PC-3 (cell line): ENCODE data around the gene MIXL1. TPM values are rescaled to one million over a fixed set of nuclear protein-coding genes. Genes with fewer than 3 reads are reported as not detected.
A peak's percentile ranks its signal among the peaks of the same experiment; 100 is the strongest.

Experiments used
- ATAC-seq: fragments of 200-7000 bp; cut with Tn5 transposase; 2 replicates; pipeline ENCODE4 v1.9.1; 2020; ENCODE audit warnings: mild to moderate bottlenecking, moderate library complexity
- BruUV-seq: library from RNA; stranded (reverse); fragments of 400-500 nt; replicated peaks from 2 replicates; lab custom pipeline; 2021; lab: Mats Ljungman, UMichigan
- CTCF ChIA-PET: fragments of 300-600 bp; sonication (Branson Sonifier 250); formaldehyde crosslinking; loops from one replicate; lab custom pipeline; 2022; ENCODE audit warnings: antibody characterized with exemption; lab: Charles Lee
- POLR2A ChIA-PET: fragments of 300-600 bp; sonication (Branson Sonifier 250); formaldehyde crosslinking; loops from one replicate; lab custom pipeline; 2022; ENCODE audit warnings: antibody characterized with exemption; ENCODE audit not compliant: unreplicated experiment; lab: Charles Lee
- DNase-seq: peaks from one replicate; pipeline ENCODE4 v3.0.0-alpha.2; 2015
- H2AFZ ChIP-seq: fragments of 300-600 bp; sonication (generic); 2 replicates; pipeline ENCODE4 v1.6.0; 2016; ENCODE audit warnings: antibody characterized with exemption, low read length
- H3F3A ChIP-seq: fragments of 300-600 bp; sonication (generic); one replicate; pipeline ENCODE4 v1.6.0; 2017; ENCODE audit warnings: antibody characterized with exemption, low read length, control low read depth, mild to moderate bottlenecking; ENCODE audit not compliant: unreplicated experiment
- H3K27ac ChIP-seq: fragments of 300-600 bp; sonication (generic); 2 replicates; pipeline ENCODE4 v1.5.1; 2016; ENCODE audit warnings: mild to moderate bottlenecking, low read length
- H3K27me3 ChIP-seq: fragments of 300-600 bp; sonication (generic); 2 replicates; pipeline ENCODE4 v1.6.1; 2016; ENCODE audit warnings: low read length, mixed read lengths
- H3K36me3 ChIP-seq: fragments of 300-600 bp; sonication (generic); 2 replicates; pipeline ENCODE4 v1.6.1; 2016; ENCODE audit warnings: low read depth, mixed run types, low read length, mixed read lengths
- H3K4me1 ChIP-seq: fragments of 300-600 bp; sonication (generic); 2 replicates; pipeline ENCODE4 v1.5.1; 2016; ENCODE audit warnings: low read length; ENCODE audit not compliant: insufficient read depth
- H3K4me2 ChIP-seq: fragments of 300-600 bp; sonication (generic); 2 replicates; pipeline ENCODE4 v1.6.0; 2016; ENCODE audit warnings: low read length
- H3K4me3 ChIP-seq: fragments of 300-600 bp; sonication (generic); 2 replicates; pipeline ENCODE4 v1.5.1; 2016; ENCODE audit warnings: mild to moderate bottlenecking, low read length, mixed read lengths
- H3K79me2 ChIP-seq: fragments of 300-600 bp; sonication (generic); 2 replicates; pipeline ENCODE4 v1.6.1; 2017; ENCODE audit warnings: low read length, mixed read lengths
- H3K9ac ChIP-seq: fragments of 300-600 bp; sonication (generic); 2 replicates; pipeline ENCODE4 v1.6.0; 2016; ENCODE audit warnings: mild to moderate bottlenecking, low read length
- H3K9me2 ChIP-seq: fragments of 300-600 bp; sonication (generic); replicated peaks from 2 replicates; pipeline ENCODE4 v1.6.1; 2016; ENCODE audit warnings: mixed run types, low read length, mixed read lengths
- H3K9me3 ChIP-seq: fragments of 300-600 bp; sonication (generic); 2 replicates; pipeline ENCODE4 v1.6.1; 2016; ENCODE audit warnings: low read length, mixed read lengths
- H4K20me1 ChIP-seq: fragments of 300-600 bp; sonication (generic); 2 replicates; pipeline ENCODE4 v1.6.1; 2016; ENCODE audit warnings: low read length, mixed read lengths
- CTCF ChIP-seq: fragments of 300-600 bp; sonication (generic); conservative IDR thresholded peaks from 2 replicates; pipeline ENCODE4 v1.5.1; 2017; ENCODE audit warnings: antibody characterized with exemption, low read depth, mild to moderate bottlenecking, low read length
- EZH2 ChIP-seq: fragments of 300-600 bp; sonication (generic); IDR thresholded peaks from one replicate; pipeline ENCODE4 v1.6.1; 2017; ENCODE audit warnings: antibody characterized with exemption, mild to moderate bottlenecking, low read length; ENCODE audit not compliant: unreplicated experiment
- EZH2phosphoT487 ChIP-seq: fragments of 300-600 bp; sonication (generic); IDR thresholded peaks from 2 replicates; pipeline ENCODE4 v1.6.1; 2018; ENCODE audit warnings: mild to moderate bottlenecking, antibody characterized with exemption, low read length, borderline replicate concordance
- intact Hi-C: fragments of 100-400 bp; cut with micrococcal nuclease; formaldehyde crosslinking; loops from 2 replicates; pipeline ENCODE4 v1.9.0; 2023
- total RNA-seq: library from RNA; depleted of rRNA; stranded (reverse); fragments of >200 nt; gene quantifications from 2 replicates; pipeline ENCODE4 v1.2.3, GENCODE V29; 2014

MIXL1 gene
- total RNA-seq, 1 experiment from 2014 or later = not detected

- Histone ChIP-seq H3K9me2 (no peaks in the 10 kb centered on the region), H4K20me1 (no peaks in the 10 kb centered on the region), H3K79me2 (no peaks in the 10 kb centered on the region), H3K27me3 (no peaks in the 10 kb centered on the region), H3K9me3 (no peaks in the 10 kb centered on the region), H3K36me3 (no peaks in the 10 kb centered on the region), H3K27ac (no peak overlapping the region), H3K4me3 (no peak overlapping the region), H3K9ac (no peak overlapping the region), H2AFZ (no peak overlapping the region), H3K4me2 (no peak overlapping the region), H3F3A (no peaks in the 10 kb centered on the region), H3K4me1 (no peaks in the 10 kb centered on the region)
- no TSS peak for BruUV-seq
- peak; percentile 12; the same call in 1 of the 2 replicates for ATAC-seq
- POLR2A ChIA-PET = no interaction called here
- DNase-seq = peak; percentile 28
- CTCF ChIA-PET = no interaction called here
- no peak for TF ChIP-seq EZH2
- no peak for TF ChIP-seq EZH2phosphoT487
- no peak for TF ChIP-seq CTCF
- intact Hi-C loops = no loop called here
Measured at GRCh38 chr1:226195144-226195543, 28.3 kb upstream of the MIXL1 start.

GRCh38 chr1:226199971-226200370 is 23.5 kb upstream of the MIXL1 start:
- Histone ChIP-seq H2AFZ (no peak overlapping the region), H4K20me1 (no peaks in the 10 kb centered on the region), H3K27ac (no peak overlapping the region), H3K9ac (no peak overlapping the region), H3K9me3 (no peaks in the 10 kb centered on the region), H3K79me2 (no peaks in the 10 kb centered on the region), H3K4me3 (no peak overlapping the region), H3K27me3 (no peaks in the 10 kb centered on the region), H3K4me1 (no peaks in the 10 kb centered on the region), H3K4me2 (no peak overlapping the region), H3K36me3 (no peaks in the 10 kb centered on the region), H3F3A (no peaks in the 10 kb centered on the region), H3K9me2 (no peaks in the 10 kb centered on the region)
- BruUV-seq = no TSS peak
- TF ChIP-seq EZH2phosphoT487 (no peak), EZH2 (no peak), CTCF (no peak)
- no peak for ATAC-seq
- no peak for DNase-seq
- ChIA-PET CTCF (interaction anchor here (1.5 kb wide), 2 partner anchors 74 to 133 kb away, joined by 13 to 15 read pairs; no protein-coding TSS in a partner anchor), POLR2A (no interaction called here)
- intact Hi-C loops = loop anchor here (5.0 kb wide), 1 partner anchor 77 kb away; no protein-coding TSS in a partner anchor

GRCh38 chr1:226201029-226201593 is 22.4 kb upstream of the MIXL1 start:
- no peaks in the 10 kb centered on the region for H4K20me1 ChIP-seq
- no peaks in the 10 kb centered on the region for H3K36me3 ChIP-seq
- no peak overlapping the region for H3K27ac ChIP-seq
- BruUV-seq = no TSS peak
- no peaks in the 10 kb centered on the region for H3K27me3 ChIP-seq
- H2AFZ ChIP-seq = no peak overlapping the region
- H3K9me2 ChIP-seq = no peaks in the 10 kb centered on the region
- intact Hi-C loops = loop anchor here (1.0 to 5.0 kb wide), 2 partner anchors 76 to 132 kb away; no protein-coding TSS in a partner anchor
- ATAC-seq (peak; percentile 59), DNase-seq (peak; percentile 56)
- ChIA-PET POLR2A (no interaction called here), CTCF (interaction anchor here (0.5 to 1.5 kb wide), 6 partner anchors 29 to 205 kb away, joined by 3 to 15 read pairs (median 4); no protein-coding TSS in a partner anchor)
- H3K4me3 ChIP-seq = no peak overlapping the region
- no peak overlapping the region for H3K9ac ChIP-seq
- no peaks in the 10 kb centered on the region for H3K9me3 ChIP-seq
- H3K79me2 ChIP-seq = no peaks in the 10 kb centered on the region
- TF ChIP-seq EZH2 (no peak), CTCF (peak; percentile 75), EZH2phosphoT487 (no peak)
- H3F3A ChIP-seq = no peaks in the 10 kb centered on the region
- no peak overlapping the region for H3K4me2 ChIP-seq
- H3K4me1 ChIP-seq = no peaks in the 10 kb centered on the region
